Measurements from ENCODE around the gene BEAN1.

- TF ChIP-seq CTCF (IDR thresholded peaks at IDR 0.05; ENCODE audit: low read depth, low read length): no peak
- no peak for TF ChIP-seq POLR2A (IDR thresholded peaks at IDR 0.05; ENCODE audit: extremely low read depth, insufficient read length)
Observed at GRCh38 chr16:66508914-66509496, 81.9 kb downstream of the BEAN1 start.

Data from NB4 (cell line).